Measurements from ENCODE around the gene EPAS1. TPM values are rescaled to one million over a fixed set of nuclear protein-coding genes. Genes with fewer than 3 reads are reported as not detected.

Gene EPAS1
- total RNA-seq, 1 experiment from 2014 or later: 55.9 TPM

DNA sequence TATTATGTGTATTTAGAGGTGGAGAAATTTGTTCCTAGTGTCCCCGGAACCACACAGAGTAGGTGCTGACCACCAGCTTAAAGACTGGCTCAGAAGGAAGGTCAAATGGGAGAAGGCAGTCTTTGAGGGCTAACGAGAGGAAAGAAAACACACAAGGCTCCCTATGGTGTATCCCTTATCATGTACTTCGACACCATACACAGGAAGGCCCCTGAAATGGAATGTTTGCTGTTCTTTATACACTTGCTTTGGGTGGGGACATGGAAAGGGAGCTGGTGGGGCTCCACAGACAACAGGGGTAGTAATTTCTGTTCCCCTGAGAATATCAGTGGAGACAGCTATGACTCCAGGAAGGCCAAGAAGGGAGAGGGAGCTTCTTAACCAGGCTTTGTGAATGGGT is 6.0 kb downstream of the EPAS1 start:
- POLR2A ChIA-PET: no interaction called here
- Histone ChIP-seq H3K4me3 (replicated peaks in 1 of 2; ENCODE audit: low read depth in 1 of 2, low read length in 2 of 2) (no peak overlapping the region), H3K9ac (ENCODE audit: low read length) (no peak overlapping the region), H3K4me2 (ENCODE audit: low read length) (no peak overlapping the region), H3K9me3 (ENCODE audit: control insufficient read depth in 1 of 2, insufficient read depth in 1 of 2, low read depth in 1 of 2, low read length in 2 of 2) (no peaks in the 10 kb centered on the region; a peak in 1 of 4 replicates), H4K20me1 (ENCODE audit: insufficient read depth) (no peaks in the 10 kb centered on the region), H3K36me3 (ENCODE audit: control insufficient read depth in 1 of 2, insufficient read depth in 2 of 2, low read length in 2 of 2) (no peaks in the 10 kb centered on the region), H3K9me2 (ENCODE audit: insufficient read depth) (no peaks in the 10 kb centered on the region), H3K27me3 (ENCODE audit: insufficient read depth, low read length) (no peaks in the 10 kb centered on the region), H3K4me1 (ENCODE audit: control insufficient read depth in 1 of 2, insufficient read depth in 2 of 2, low read length in 2 of 2) (peaks cover 31 to 63% of the 10 kb centered on the region in 2 experiments), H3K79me2 (ENCODE audit: insufficient read depth, low read length) (peaks cover 39% of the 10 kb centered on the region; the same call in 1 of the 2 replicates), H3K27ac (ENCODE audit: low read depth, low read length) (no peak overlapping the region), H2AFZ (ENCODE audit: low read depth, low read length, poor library complexity, severe bottlenecking) (no peak overlapping the region)
- DNase-seq (ENCODE audit: low read depth, low spot score) (no peak), ATAC-seq (no peak)
- RAD21 ChIA-PET (ENCODE audit: low non-redundant PET in 1 of 2, low total read pairs in 2 of 2, uncharacterized antibody in 2 of 2, unreplicated experiment in 2 of 2): no interaction called here
- intact Hi-C loops (cut with micrococcal nuclease): loop anchor here (5.0 kb wide), 1 partner anchor 64 kb away; no protein-coding TSS in a partner anchor
- CTCF ChIA-PET: no interaction called here
- TF ChIP-seq EZH2phosphoT487 (IDR thresholded peaks at IDR 0.05; ENCODE audit: borderline replicate concordance): no peak
- BruUV-seq (replicated peaks): no TSS peak

DNA sequence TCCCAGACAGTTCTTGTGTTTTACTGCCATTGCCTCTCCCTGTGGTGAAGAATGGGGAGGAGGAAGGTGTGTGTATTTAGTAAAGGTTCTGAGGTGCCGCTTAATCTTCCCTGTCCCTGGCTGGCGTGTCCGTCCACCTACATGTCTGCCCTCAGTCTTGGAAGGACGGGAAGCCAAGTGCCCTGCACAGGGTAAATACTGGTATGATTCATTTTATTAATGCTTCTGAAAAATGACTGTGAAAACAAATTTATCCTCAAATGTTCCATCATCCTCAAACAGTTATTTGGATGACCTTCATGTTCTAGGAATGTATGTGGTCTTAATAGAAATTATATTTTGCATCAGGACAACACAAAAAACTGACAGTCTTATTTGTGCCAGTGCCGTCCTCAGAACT is 6.6 kb downstream of the EPAS1 start:
- no TSS peak for BruUV-seq (replicated peaks)
- Histone ChIP-seq H2AFZ (ENCODE audit: low read depth, low read length, poor library complexity, severe bottlenecking) (no peak overlapping the region), H3K4me1 (ENCODE audit: control insufficient read depth in 1 of 2, insufficient read depth in 2 of 2, low read length in 2 of 2) (peaks cover 32 to 60% of the 10 kb centered on the region in 2 experiments), H3K27me3 (ENCODE audit: insufficient read depth, low read length) (no peaks in the 10 kb centered on the region), H4K20me1 (ENCODE audit: insufficient read depth) (no peaks in the 10 kb centered on the region), H3K4me2 (ENCODE audit: low read length) (no peak overlapping the region), H3K9ac (ENCODE audit: low read length) (no peak overlapping the region), H3K9me2 (ENCODE audit: insufficient read depth) (no peaks in the 10 kb centered on the region), H3K36me3 (ENCODE audit: control insufficient read depth in 1 of 2, insufficient read depth in 2 of 2, low read length in 2 of 2) (no peaks in the 10 kb centered on the region), H3K79me2 (ENCODE audit: insufficient read depth, low read length) (peaks cover 34% of the 10 kb centered on the region; the same call in 1 of the 2 replicates), H3K27ac (ENCODE audit: low read depth, low read length) (no peak overlapping the region), H3K9me3 (ENCODE audit: control insufficient read depth in 1 of 2, insufficient read depth in 1 of 2, low read depth in 1 of 2, low read length in 2 of 2) (no peaks in the 10 kb centered on the region; a peak in 1 of 4 replicates), H3K4me3 (replicated peaks in 1 of 2; ENCODE audit: low read depth in 1 of 2, low read length in 2 of 2) (no peak overlapping the region)
- POLR2A ChIA-PET: no interaction called here
- RAD21 ChIA-PET (ENCODE audit: low non-redundant PET in 1 of 2, low total read pairs in 2 of 2, uncharacterized antibody in 2 of 2, unreplicated experiment in 2 of 2): no interaction called here
- DNase-seq (ENCODE audit: low read depth, low spot score): no peak
- intact Hi-C loops (cut with micrococcal nuclease): loop anchor here (5.0 kb wide), 1 partner anchor 63 kb away; no protein-coding TSS in a partner anchor
- CTCF ChIA-PET: no interaction called here
- no peak for ATAC-seq
- TF ChIP-seq SRF (IDR thresholded peaks at IDR 0.05; ENCODE audit: low read depth) (no peak), SIN3A (IDR thresholded peaks at IDR 0.05; ENCODE audit: low read depth) (no peak), EGR1 (IDR thresholded peaks at IDR 0.05; ENCODE audit: low read depth) (no peak), RAD21 (IDR thresholded peaks at IDR 0.05; ENCODE audit: low read depth) (no peak), JUND (IDR thresholded peaks at IDR 0.05) (no peak), TCF7L2 (IDR thresholded peaks at IDR 0.05; ENCODE audit: borderline replicate concordance, extremely low read depth, insufficient read depth, insufficient read length) (no peak)
- TF ChIP-seq, protein P1, sequence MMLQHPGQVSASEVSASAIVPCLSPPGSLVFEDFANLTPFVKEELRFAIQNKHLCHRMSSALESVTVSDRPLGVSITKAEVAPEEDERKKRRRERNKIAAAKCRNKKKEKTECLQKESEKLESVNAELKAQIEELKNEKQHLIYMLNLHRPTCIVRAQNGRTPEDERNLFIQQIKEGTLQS (IDR thresholded peaks at IDR 0.05): no peak

Measured in HCT116 (cell line).